ENCODE results near the gene RPL18A. TPM values are rescaled to one million over a fixed set of nuclear protein-coding genes. Genes with fewer than 3 reads are reported as not detected.

RPL18A gene
- total RNA-seq, 1 experiment from 2014 or later, result 2,241 TPM

- no peak for TF ChIP-seq EZH2phosphoT487 (IDR thresholded peaks at IDR 0.05; ENCODE audit: borderline replicate concordance, low read length)
- TF ChIP-seq EZH2 (IDR thresholded peaks at IDR 0.05; ENCODE audit: low read length, unreplicated experiment), result no peak
- TF ChIP-seq, protein P1, sequence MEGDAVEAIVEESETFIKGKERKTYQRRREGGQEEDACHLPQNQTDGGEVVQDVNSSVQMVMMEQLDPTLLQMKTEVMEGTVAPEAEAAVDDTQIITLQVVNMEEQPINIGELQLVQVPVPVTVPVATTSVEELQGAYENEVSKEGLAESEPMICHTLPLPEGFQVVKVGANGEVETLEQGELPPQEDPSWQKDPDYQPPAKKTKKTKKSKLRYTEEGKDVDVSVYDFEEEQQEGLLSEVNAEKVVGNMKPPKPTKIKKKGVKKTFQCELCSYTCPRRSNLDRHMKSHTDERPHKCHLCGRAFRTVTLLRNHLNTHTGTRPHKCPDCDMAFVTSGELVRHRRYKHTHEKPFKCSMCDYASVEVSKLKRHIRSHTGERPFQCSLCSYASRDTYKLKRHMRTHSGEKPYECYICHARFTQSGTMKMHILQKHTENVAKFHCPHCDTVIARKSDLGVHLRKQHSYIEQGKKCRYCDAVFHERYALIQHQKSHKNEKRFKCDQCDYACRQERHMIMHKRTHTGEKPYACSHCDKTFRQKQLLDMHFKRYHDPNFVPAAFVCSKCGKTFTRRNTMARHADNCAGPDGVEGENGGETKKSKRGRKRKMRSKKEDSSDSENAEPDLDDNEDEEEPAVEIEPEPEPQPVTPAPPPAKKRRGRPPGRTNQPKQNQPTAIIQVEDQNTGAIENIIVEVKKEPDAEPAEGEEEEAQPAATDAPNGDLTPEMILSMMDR (conservative IDR thresholded peaks at IDR 0.05; ENCODE audit: low read depth, low read length), result no peak
- 0 out of 2 replicates have a peak, but pooled peaks cover 12% of the 10 kb centered on the region for H3K27me3 ChIP-seq (ENCODE audit: low read length)
- H2AFZ ChIP-seq (ENCODE audit: low read length), result no peak overlapping the region
- H3K9ac ChIP-seq (ENCODE audit: low read length), result no peak overlapping the region
- H3K9me2 ChIP-seq (replicated peaks; ENCODE audit: low read length), result no peaks in the 10 kb centered on the region
- no peak overlapping the region for H3K4me2 ChIP-seq (ENCODE audit: low read length)
- no peaks in the 10 kb centered on the region for H3K9me3 ChIP-seq (ENCODE audit: low read length)
- DNase-seq, result no peak
- ChIA-PET CTCF (interaction anchor here (0.6 kb wide), 1 partner anchor 16 kb away, joined by 6 read pairs; no protein-coding TSS in a partner anchor), POLR2A (ENCODE audit: unreplicated experiment) (no interaction called here)
- no peaks in the 10 kb centered on the region for H4K20me1 ChIP-seq (ENCODE audit: low read length)
- no peak overlapping the region for H3K27ac ChIP-seq (ENCODE audit: low read length)
- no peak for ATAC-seq
- H3K79me2 ChIP-seq (ENCODE audit: low read length), result no peaks in the 10 kb centered on the region
- BruUV-seq (replicated peaks), result no TSS peak
- H3K4me1 ChIP-seq (ENCODE audit: insufficient read depth, low read length), result peaks cover 5% of the 10 kb centered on the region; the same call in 1 of the 2 replicates
- H3F3A ChIP-seq (ENCODE audit: low read length, unreplicated experiment), result no peaks in the 10 kb centered on the region
- H3K4me3 ChIP-seq (ENCODE audit: low read length), result no peak overlapping the region
- intact Hi-C loops (cut with micrococcal nuclease), result loop anchor here (5.0 kb wide), 1 partner anchor 123 kb away; no protein-coding TSS in a partner anchor
- H3K36me3 ChIP-seq (ENCODE audit: low read depth, low read length), result no peaks in the 10 kb centered on the region
Observed at GRCh38 chr19:17874758-17875135, 15.0 kb downstream of the RPL18A start.

GRCh38 chr19:17877696-17878095 is 18.0 kb downstream of the RPL18A start:
- H3K4me2 ChIP-seq (ENCODE audit: low read length), result no peak overlapping the region
- CTCF ChIA-PET, result no interaction called here
- H3K9me2 ChIP-seq (replicated peaks; ENCODE audit: low read length), result no peaks in the 10 kb centered on the region
- ATAC-seq (no peak), DNase-seq (no peak)
- no TSS peak for BruUV-seq (replicated peaks)
- peaks cover 5% of the 10 kb centered on the region; the same call in 1 of the 2 replicates for H3K4me1 ChIP-seq (ENCODE audit: insufficient read depth, low read length)
- no peaks in the 10 kb centered on the region for H3K27me3 ChIP-seq (ENCODE audit: low read length)
- H3K36me3 ChIP-seq (ENCODE audit: low read depth, low read length), result no peaks in the 10 kb centered on the region
- no peaks in the 10 kb centered on the region for H3K9me3 ChIP-seq (ENCODE audit: low read length)
- no peak overlapping the region for H3K27ac ChIP-seq (ENCODE audit: low read length)
- H3K79me2 ChIP-seq (ENCODE audit: low read length), result no peaks in the 10 kb centered on the region
- no peak overlapping the region for H3K9ac ChIP-seq (ENCODE audit: low read length)
- TF ChIP-seq EZH2phosphoT487 (IDR thresholded peaks at IDR 0.05; ENCODE audit: borderline replicate concordance, low read length) (no peak), EZH2 (IDR thresholded peaks at IDR 0.05; ENCODE audit: low read length, unreplicated experiment) (no peak)
- TF ChIP-seq, protein P1 (conservative IDR thresholded peaks at IDR 0.05; ENCODE audit: low read depth, low read length), result no peak
- POLR2A ChIA-PET (ENCODE audit: unreplicated experiment), result no interaction called here
- intact Hi-C loops (cut with micrococcal nuclease), result no loop called here
- no peak overlapping the region for H3K4me3 ChIP-seq (ENCODE audit: low read length)
- H3F3A ChIP-seq (ENCODE audit: low read length, unreplicated experiment), result no peaks in the 10 kb centered on the region
- H4K20me1 ChIP-seq (ENCODE audit: low read length), result no peaks in the 10 kb centered on the region
- no peak overlapping the region for H2AFZ ChIP-seq (ENCODE audit: low read length)

DNA sequence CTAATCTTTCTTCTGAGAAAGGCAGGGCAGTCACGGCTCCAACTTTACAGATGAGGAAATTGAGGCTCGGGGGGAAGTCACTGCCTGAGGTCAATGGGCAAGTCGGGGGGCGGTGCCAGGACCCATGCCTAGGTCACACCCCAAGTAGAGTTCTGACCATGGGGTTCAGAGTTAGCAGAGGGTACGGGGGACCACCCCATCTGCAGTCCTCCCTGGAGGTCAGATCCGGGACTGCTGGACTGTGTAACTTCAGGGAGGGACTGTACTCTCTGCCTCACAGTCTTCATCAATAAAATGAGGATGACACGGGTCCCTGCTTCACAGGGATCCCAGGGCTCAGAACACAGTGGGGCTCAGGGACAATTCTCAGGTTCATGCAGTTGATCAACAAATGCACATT is 19.8 kb downstream of the RPL18A start:
- no peaks in the 10 kb centered on the region for H3K9me3 ChIP-seq (ENCODE audit: low read length)
- H3K4me1 ChIP-seq (ENCODE audit: insufficient read depth, low read length), result no peaks in the 10 kb centered on the region
- no peaks in the 10 kb centered on the region for H3F3A ChIP-seq (ENCODE audit: low read length, unreplicated experiment)
- no peaks in the 10 kb centered on the region for H3K79me2 ChIP-seq (ENCODE audit: low read length)
- no peaks in the 10 kb centered on the region for H3K36me3 ChIP-seq (ENCODE audit: low read depth, low read length)
- H3K4me2 ChIP-seq (ENCODE audit: low read length), result no peak overlapping the region
- no peak for ATAC-seq
- H3K27ac ChIP-seq (ENCODE audit: low read length), result no peak overlapping the region
- ChIA-PET CTCF (interaction anchor here (1.2 kb wide), 1 partner anchor 20 kb away, joined by 5 read pairs; the partner anchor contains the start of gene RPL18A), POLR2A (ENCODE audit: unreplicated experiment) (no interaction called here)
- intact Hi-C loops (cut with micrococcal nuclease), result no loop called here
- H3K4me3 ChIP-seq (ENCODE audit: low read length), result no peak overlapping the region
- no TSS peak for BruUV-seq (replicated peaks)
- no peak overlapping the region for H3K9ac ChIP-seq (ENCODE audit: low read length)
- H2AFZ ChIP-seq (ENCODE audit: low read length), result no peak overlapping the region
- H3K9me2 ChIP-seq (replicated peaks; ENCODE audit: low read length), result no peaks in the 10 kb centered on the region
- TF ChIP-seq EZH2 (IDR thresholded peaks at IDR 0.05; ENCODE audit: low read length, unreplicated experiment) (no peak), EZH2phosphoT487 (IDR thresholded peaks at IDR 0.05; ENCODE audit: borderline replicate concordance, low read length) (no peak)
- TF ChIP-seq, protein P1 (conservative IDR thresholded peaks at IDR 0.05; ENCODE audit: low read depth, low read length), result no peak
- no peaks in the 10 kb centered on the region for H3K27me3 ChIP-seq (ENCODE audit: low read length)
- no peak for DNase-seq
- H4K20me1 ChIP-seq (ENCODE audit: low read length), result no peaks in the 10 kb centered on the region

Data from PC-3 (cell line).